ENCODE results near the gene IFI27L1.

- no peak for TF ChIP-seq CTCF (IDR thresholded peaks at IDR 0.05)
- TF ChIP-seq EZH2 (IDR thresholded peaks at IDR 0.05; ENCODE audit: borderline replicate concordance, insufficient read depth, low read depth, low read length, poor library complexity, severe bottlenecking) = no peak
Observed at GRCh38 chr14:94098326-94098992, 17.3 kb downstream of the IFI27L1 start.

Data from B cell (primary cell).